GM18498 (cell line): ENCODE results near the gene IQSEC3.

Experiments
- ATAC-seq: cut with Tn5 transposase; IDR thresholded peaks from one replicate; pipeline ENCODE4 v1.9.1; 2021; ENCODE audit warnings: mild to moderate bottlenecking, moderate library complexity; ENCODE audit not compliant: unreplicated experiment

The IQSEC3 gene

GRCh38 chr12:108594-108993 is 42.0 kb downstream of the IQSEC3 start:
- no peak for ATAC-seq

DNA sequence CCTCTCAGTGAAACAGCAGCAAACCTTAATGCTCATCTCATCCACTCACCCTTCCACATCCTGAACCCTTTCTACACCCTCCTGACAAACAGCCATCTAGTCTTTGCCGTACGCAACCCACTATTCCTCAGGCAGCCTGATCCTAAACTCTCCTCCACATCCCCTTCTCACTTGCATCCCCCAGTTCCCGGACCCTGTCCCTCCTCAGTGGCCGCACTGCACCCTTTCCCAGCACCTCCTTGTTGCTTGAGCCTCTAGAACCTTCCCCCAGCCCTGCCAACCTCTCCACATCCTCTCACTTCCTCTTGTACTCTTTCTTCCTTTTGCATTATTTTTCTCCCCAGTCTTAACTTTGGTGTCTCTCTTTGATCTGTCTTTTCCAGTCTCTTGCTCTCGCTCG is 42.9 kb downstream of the IQSEC3 start:
- no peak for ATAC-seq

- ATAC-seq: no peak
Measured at GRCh38 chr12:109872-110271, 43.3 kb downstream of the IQSEC3 start.

DNA sequence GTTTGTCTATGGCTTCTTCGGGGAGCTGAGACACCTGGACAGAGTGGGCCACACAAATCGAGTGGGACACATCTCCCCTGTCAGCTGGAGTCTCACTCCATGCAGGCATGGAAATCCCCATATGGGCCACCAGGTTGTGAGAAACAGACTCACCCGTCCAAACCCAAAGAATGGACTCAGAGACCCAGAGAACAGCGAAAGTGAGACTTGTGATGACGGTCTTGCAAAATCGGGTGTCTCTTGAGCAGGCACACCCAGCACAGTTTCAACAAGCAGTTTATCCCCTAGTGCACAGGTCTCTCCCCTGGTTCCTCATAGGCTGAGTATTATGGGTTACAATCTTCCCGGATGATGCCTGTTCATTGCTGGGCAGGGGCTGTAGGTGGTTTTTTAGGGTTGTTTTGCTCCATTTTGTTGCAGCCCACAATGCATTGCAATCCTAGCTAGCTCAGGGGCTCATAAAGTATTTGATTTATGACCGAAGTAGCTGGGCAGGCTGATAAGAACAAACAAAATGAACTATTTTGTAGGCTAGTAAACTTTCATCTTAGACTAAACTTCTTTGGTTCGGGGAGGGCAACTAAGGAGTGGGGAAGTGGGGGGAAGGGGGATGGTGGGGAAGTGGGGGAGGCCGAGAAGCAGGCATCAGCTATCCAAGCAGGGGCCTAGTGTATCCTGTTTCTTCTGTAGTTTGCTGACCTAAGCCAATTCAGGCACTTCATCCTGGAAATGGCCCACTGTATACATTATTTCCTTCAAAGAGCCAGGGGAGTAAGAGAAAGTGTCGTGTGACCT is 45.3 kb downstream of the IQSEC3 start:
- no peak for ATAC-seq

DNA sequence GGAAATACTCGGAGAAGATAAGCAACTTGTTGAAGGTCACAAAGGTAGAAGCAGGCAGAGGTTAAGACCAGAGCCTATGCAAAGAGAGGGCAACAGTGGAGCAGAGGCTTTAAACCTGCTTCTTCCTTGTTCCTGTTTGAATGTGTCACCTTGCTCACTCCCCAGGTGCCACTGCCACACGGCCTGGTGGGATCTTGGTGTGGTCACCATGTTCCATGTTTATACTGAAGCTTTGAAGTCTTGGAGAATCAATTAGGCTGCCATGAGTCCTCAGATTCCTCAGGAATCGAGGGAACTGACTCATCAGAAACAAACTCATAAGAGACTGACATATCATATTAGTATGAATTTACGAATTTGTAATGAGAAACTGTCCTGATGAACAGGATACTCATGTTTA is 46.8 kb downstream of the IQSEC3 start:
- no peak for ATAC-seq

DNA sequence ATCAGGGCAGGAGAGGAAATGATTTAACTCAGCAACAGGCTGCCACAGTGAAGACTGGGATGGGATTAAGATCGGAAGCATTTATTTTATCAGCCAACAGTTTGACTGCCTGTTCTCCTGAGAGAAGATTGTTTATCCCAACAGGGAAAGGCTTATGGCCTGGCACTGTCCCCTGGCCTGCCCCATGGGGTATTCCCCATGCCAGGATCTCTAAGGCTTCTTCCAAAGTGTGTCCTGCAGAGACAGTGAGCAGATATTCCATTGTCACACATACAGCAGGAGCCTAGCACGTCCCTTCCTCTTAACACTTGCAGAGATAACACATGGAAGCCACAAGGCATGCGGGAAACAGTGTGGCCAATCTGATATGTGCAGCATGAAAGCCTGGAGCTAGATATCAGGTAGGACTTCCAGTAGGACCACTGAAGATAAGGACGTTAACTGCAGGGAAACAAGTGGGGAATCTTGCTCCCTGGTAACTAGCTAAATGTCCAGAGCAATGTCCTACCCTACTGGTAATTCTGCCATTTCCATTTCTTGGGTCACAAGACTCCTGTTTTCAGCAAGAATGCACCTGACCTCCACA is 48.2 kb downstream of the IQSEC3 start:
- ATAC-seq: no peak

- ATAC-seq: no peak
Measured at GRCh38 chr12:115518-115917, 49.0 kb downstream of the IQSEC3 start.

DNA sequence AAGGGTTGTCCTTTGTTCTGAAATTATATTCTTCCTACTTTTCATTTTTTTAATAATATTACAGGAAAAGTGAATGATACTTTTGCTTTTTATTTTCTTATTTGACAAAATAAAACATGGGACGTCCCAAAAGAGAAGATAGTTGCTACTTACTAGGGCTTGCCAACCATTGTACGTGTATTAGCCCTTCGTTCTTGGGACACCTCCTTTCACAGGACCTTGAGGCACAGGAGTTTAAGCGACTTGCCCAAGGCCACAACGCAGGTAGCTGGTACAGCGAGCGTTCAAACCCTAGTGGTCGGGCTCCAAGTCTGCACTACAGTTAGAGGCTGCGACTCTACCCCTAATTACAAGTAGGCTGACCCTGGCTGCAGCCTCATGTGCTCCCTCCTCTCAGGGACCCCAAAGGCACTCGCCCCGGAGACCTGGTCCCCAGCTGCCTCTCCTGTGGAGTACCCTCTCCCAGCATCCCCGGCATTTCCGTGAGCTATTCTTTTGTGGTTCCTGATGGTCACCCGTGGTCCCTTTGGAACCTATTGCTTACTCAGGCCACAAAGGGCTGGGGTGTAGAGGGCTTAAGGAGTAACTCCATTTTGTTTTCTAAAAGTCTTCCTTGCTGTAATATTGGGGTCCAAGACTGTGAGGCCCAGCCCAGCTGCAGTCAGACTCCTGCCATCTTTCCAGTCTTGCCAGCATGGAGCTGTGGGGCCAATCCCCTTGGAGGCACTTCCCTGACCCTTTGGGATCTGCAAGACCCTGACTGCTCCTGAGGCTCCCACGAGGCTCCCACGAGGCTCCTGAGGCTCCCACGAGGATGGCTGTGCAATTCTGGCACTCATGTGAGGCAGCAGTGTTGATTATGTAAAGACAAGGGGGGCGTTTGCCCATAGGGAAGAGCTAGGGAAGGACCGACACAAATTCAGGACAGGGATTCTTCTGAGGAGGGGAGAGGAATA is 49.7 kb downstream of the IQSEC3 start:
- no peak for ATAC-seq

DNA sequence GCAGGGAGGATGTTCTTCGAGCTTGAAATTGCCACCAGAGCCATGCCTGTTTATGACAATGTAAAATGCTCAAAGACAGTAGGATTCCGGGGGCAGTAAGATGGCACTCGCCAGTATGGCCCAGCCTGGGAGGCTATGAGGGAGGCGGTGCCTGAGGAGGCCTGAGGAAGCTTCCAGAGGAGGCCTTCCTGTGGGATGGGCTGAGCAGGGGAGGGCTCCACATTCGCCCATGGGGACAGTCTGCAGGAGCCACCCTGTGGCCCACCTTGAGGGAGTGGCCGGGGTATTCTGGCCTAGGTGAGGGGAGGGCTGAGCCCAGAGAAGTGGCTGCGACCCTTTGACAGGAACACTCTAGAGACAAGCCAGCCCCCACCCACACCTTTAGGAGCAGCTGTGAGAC is 50.7 kb downstream of the IQSEC3 start:
- no peak for ATAC-seq

GRCh38 chr12:117816-118345 is 51.3 kb downstream of the IQSEC3 start:
- ATAC-seq: no peak

- no peak for ATAC-seq
Measured at GRCh38 chr12:118591-118990, 52.0 kb downstream of the IQSEC3 start.

- ATAC-seq: no peak
Measured at GRCh38 chr12:120951-121350, 54.4 kb downstream of the IQSEC3 start.

GRCh38 chr12:121647-122046 is 55.1 kb downstream of the IQSEC3 start:
- ATAC-seq: no peak

DNA sequence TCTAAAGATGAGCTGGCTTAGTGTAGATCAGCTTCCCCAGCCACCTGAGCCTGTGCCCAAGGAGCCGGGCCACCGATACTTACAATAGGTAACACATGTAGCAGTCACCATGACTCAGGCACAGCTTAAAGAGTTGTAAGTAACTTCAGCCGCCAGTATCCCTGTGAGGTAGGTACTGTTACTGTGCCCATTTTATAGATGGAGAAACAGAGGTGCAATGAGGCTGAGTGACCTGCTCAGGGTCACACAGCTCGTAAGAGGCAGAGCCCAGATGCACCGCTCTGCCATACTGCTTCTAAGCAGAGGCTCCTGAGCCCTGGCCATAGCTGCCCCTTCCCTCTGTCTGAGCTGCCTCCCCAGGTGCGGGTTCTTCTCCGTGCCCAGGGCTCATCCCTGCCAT is 58.5 kb downstream of the IQSEC3 start:
- ATAC-seq: no peak

DNA sequence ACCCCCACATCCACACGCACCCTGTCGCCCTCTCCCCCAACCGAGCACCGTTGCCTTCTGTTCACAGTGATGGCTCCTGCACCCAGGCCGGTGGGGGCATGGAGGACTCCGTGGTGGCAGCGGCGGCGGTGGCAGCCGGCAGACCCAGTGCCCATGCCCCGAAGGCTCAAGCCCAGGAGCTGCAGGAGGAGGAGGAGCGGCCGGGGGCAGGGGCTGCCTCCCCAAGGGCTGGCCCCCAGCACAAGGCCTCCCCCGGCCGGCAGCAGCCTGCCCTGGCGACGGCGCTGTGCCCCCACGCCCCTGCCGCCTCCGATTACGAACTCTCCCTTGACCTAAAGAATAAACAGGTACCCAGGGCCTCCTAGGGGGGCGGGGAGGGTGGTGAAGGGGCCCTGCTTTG is 59.0 kb downstream of the IQSEC3 start:
- no peak for ATAC-seq

- ATAC-seq: no peak
Measured at GRCh38 chr12:128079-128478, 61.5 kb downstream of the IQSEC3 start.

- no peak for ATAC-seq
Measured at GRCh38 chr12:129001-129400, 62.4 kb downstream of the IQSEC3 start.

DNA sequence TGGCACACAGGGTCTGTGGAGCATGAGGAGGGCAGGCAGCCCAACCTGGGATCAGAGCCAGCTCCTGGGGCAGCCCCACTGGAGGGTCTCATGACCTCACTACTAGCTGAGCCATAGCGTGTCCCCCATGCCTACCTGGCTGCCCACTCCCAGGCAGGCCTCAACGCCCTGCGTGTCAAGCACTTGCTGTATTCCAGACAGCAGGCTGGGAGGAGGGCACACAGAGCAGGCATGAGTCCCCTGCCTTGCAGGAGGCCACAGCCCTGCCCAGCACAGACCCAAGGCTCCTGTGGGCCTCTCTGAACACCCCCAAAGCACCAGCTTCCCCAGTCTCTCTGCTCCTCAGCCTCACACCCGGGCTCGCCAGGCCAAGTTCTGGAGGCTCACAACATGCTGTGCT is 64.0 kb downstream of the IQSEC3 start:
- ATAC-seq: no peak

- no peak for ATAC-seq
Measured at GRCh38 chr12:131008-131407, 64.4 kb downstream of the IQSEC3 start.

GRCh38 chr12:131732-132495 is 65.3 kb downstream of the IQSEC3 start:
- ATAC-seq: no peak
